ENCODE data around the gene PHF12.

Gene PHF12

GRCh38 chr17:28901866-28902818, 49.2 kb downstream of the PHF12 start:
- DNase-seq: peak; percentile 11 to 40

DNA sequence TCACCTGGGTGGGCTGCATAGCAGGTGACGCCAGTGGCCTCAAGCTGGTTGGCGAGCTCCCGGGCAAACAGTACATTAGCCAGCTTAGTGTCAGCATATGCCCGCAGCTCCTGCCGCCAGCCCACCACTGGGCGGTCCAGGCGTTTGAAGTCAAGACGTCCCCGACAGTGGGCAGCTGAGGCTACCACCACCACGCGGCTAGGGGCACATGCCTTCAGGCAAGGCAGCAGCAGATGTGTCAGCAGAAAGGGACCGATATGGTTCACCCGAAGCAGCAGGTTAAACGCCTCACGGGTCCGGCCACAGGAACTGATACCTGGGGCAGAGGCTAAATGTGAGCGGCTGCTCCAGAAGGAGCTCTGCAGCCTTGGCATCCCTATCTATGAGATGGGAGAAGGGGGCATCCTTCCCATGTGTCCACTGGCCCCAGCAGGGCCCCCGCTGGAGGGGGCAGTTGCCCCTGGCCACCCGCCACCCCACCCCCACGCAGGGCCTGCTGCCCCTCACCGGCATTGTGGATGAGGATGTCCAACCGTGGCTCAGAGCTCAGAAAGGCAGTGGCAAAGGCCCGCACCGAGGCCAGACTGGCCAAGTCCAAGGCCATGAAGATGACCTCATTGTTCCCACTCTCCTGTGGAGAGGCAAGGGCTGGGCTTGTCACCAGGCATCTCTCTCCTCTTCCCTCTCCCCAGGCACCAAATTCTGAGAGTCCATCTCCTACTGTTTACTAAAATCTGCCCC, 50.2 kb downstream of the PHF12 start:
- no peak for DNase-seq

DNA sequence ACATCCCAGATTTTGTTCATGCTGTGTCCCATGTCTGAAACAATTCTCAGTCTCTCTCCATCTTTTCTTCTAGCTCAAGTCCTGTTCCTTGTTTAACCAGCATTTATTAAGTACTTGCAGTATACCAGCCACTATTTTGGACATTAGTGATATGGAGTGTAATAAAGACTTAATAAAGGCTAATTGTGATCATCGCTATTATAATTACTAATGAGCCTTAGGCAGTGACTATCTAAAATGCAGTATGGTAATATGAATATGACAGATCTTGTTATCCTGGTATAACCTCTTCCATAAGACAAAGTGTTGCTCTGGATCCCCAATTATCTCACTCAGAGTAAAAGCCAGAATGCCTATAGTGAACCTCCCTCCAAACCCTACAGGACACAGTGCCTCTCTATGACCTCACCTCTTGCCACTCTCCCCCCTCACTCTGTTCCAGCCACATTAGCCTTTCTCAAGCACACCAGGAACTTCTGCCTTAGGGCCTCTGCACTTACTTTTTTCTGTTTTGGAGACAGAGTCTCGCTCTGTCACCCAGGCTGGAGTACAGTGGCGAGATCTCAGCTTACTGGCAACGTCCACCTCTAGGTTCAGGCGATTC, 52.0 kb downstream of the PHF12 start:
- DNase-seq: no peak

- DNase-seq: no peak
Observed at GRCh38 chr17:28898527-28898955, 52.8 kb downstream of the PHF12 start.

- no peak for DNase-seq
Observed at GRCh38 chr17:28897769-28898526, 53.4 kb downstream of the PHF12 start.

DNA sequence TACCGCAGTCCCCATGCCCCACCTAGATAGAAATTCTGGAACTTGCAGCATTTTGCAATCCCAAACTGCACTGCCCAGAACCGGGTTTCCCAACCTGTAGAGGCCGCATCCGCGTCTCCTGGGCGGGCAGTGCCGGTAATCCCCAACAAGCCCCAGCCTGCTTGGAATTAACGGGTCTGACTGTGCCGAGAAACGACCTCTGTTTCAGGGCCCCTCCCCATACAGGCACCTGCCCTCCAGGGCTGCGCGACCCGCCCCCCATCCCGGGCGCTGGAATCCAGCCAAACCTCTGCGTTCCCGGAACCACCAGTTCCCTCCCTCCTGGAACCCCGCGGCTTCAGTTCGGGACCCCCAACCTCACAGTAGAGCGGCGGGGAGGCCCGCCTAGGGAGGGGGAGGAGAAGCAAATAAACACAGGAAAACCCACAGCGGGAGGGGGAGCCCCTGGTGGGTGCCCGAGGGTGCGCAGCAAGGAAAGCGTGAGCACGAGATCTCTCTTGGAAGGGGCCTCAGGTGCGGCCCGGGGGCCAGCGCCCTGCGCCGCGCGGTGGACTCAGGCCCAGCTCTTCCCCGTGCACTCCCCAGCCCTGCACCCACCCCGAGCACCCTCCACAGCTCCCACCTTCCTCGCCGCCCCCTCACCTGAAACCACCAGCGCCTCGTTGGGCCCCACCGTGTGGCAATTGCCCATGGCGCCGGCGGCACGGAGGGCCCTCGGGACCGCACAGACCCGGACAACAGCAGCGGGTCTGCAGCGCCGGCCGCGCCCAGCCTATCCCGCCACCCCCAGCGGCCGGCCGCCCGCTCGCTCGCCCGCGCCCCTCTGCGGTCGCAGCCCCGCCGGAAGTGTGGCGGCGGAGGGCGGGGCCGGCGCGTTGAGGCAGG, 54.2 kb downstream of the PHF12 start, which contains the start of gene FLOT2:
Gene FLOT2, minus strand, starts transcription at position 850 of the 885 bp plus-strand sequence. Its CDS starts 159 bp downstream, at position 691.
- peak in 1 of 2 experiments; percentile 48 for DNase-seq

- no peak for DNase-seq
Observed at GRCh38 chr17:28896491-28896883, 54.8 kb downstream of the PHF12 start.

GRCh38 chr17:28895794-28896447, 55.4 kb downstream of the PHF12 start:
- DNase-seq: no peak

DNA sequence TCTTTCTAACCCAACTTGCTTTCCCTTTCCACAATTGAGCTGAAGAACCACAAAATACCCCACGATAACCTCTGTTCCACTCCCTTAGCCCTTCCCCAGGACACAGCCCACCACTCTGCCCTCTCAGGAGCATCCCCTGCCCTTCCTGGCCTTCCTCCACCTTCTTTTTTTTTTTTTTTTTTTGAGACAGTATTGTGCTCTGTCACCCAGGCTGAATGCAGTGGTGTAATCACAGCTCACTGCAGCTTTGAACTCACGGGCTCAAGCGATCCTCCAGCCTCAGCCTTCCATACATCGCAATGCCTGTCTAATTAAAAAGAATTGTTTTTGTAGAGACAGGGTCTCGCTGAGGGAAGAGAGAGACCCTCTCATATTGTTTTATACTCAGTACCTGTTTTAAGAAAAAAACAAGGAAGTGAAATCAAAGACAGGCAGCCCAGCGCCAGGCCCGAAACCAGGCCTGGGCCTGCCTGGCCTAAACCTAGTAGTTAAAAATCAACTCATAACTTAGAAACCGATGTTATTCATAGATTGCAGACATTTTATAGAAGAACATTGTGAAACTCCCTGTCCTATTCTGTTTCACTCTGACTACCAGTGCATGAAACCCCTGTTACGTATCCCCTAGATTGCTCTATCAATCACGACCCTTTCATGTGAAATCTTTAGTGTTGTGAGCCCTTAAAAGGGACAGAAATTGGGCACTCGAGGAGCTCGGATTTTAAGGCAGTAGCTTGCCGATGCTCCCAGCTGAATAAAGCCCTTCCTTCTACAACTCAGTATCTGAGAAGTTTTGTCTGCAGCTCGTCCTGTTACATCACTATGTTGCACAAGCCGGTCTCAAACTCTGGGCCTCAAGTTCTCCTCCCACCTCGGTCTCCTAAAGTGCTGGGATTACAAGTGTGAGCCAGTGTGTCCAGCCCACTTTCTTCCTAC, 57.8 kb downstream of the PHF12 start:
- DNase-seq: peak; percentile 14 to 16

DNA sequence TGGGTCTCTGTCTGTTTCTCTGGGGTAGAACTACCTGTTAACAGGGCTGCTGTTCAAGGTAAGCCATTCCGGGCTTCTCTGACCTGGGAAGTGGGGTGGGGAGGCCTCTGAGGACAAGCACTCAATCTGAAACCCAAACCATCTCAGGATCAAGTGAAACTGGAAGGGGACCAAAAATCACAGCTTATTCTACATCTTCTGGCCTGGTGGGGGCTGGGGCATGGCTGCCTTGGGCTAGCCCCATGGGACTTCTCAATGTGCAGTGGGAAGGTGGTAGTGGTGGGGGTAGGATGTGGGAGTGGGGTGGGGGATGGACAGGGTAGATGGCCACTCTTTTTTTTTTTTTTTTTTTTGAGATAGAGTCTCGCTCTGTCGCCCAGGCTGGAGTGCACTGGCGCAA, 59.3 kb downstream of the PHF12 start:
- DNase-seq: no peak

GRCh38 chr17:28891201-28891600, 60.1 kb downstream of the PHF12 start:
- DNase-seq: no peak

DNA sequence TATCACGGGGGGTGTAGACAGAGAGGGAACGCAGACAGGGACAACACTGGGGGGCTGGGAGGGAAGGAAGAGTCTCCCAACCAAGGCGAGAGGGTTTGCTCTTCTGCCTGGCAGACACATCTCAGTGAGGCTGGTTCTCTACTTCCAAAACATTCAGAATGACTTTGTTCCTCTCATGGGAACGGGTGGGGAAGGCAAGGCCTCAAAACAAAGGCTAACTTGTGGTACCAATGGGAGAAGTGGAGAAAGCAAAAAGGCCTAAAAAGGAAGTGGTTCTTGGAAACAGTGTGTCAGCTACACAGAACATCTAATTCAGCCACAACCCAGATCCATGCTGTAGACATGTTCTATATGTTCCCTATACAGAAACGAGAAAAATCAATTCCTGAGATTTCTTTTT, 61.3 kb downstream of the PHF12 start:
- no peak for DNase-seq

DNA sequence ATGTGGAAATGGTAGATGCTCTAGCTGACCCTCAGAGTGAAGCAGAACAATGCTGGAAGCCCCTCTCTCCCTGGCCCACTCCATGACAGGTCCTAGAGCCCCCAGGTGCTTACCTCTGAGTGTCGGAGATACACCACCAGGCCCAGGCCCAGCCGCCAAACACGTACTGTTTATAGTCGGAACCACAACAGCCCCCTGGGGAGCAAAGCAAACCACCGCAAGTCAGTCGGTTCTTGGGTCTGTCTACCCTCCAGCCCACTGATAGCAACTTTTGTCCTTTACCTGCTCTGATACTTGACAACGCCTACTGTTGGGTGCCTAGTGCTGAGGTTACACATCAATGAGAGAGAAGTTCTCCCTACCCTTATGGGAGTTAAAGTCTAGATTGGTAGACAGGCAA, 62.5 kb downstream of the PHF12 start:
- no peak for DNase-seq

DNA sequence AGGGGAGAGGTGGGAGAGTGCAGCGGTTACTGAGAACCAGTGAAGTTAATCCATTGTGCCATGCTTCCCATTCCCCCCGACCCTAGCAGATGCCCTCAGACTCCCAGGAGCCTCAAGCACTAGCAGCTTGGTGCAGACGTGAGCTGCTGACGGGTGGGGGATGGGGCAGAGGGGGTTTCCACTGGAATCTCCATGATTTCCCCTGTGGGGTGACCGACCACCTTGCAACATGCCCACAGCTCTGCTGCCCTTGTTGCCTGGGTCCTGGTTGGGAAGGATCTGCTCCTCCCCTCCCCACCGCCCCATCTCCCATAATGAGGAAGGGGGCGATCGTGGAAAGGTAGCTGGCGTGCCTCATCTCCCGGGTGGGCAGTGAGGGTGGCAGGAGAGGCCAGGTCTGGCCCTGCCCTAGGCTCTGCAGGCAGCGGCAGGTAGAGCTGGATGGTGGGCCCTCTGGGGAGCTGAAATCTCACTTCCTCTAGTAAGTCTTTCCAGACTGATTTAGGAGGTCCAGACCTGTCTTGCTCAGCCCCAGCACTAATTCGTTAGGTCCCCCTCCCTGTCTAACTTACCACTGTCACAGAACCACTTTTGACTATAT, 63.3 kb downstream of the PHF12 start:
- no peak for DNase-seq

GRCh38 chr17:28885951-28886350, 65.4 kb downstream of the PHF12 start:
- no peak for DNase-seq

GRCh38 chr17:28885363-28885762, 66.0 kb downstream of the PHF12 start:
- no peak for DNase-seq

GRCh38 chr17:28883967-28884702, 67.2 kb downstream of the PHF12 start:
- DNase-seq: no peak

- DNase-seq: no peak
Observed at GRCh38 chr17:28882154-28882895, 69.0 kb downstream of the PHF12 start.

Measured in Kasumi-1 (cell line).